ENCODE measurements around the gene ZNF474.
"Not testable (repeated sequence)": the region's sequence is repeated elsewhere in the genome, so short reads cannot be mapped to it uniquely, and the experiment has no call there.

ZNF474 gene

GRCh38 chr5:122129306-122129705, at the start of gene ZNF474:
Gene ZNF474 (plus strand): TSS chr5:122129546. CDS start chr5:122151991, 22,445 bp downstream.
- DNase-seq (ENCODE audit: low read depth, low spot score): peak; percentile 90

GRCh38 chr5:122081541-122081940, 47.8 kb upstream of the ZNF474 start:
- DNase-seq (ENCODE audit: low read depth, low spot score): no peak

- no peak for DNase-seq (ENCODE audit: low read depth, low spot score)
These were observed 45.8 kb upstream of the ZNF474 start for GRCh38 chr5:122083535-122083934.

GRCh38 chr5:122085041-122085440, 44.3 kb upstream of the ZNF474 start:
- no peak for DNase-seq (ENCODE audit: low read depth, low spot score)

- DNase-seq (ENCODE audit: low read depth, low spot score): no peak
These were observed 40.0 kb upstream of the ZNF474 start for GRCh38 chr5:122089096-122090013.

GRCh38 chr5:122091936-122092600, 37.3 kb upstream of the ZNF474 start:
- DNase-seq (ENCODE audit: low read depth, low spot score): no peak

- no peak for DNase-seq (ENCODE audit: low read depth, low spot score)
These were observed 35.7 kb upstream of the ZNF474 start for GRCh38 chr5:122093415-122094180.

- not testable (repeated sequence) for DNase-seq (ENCODE audit: low read depth, low spot score)
These were observed 35.1 kb upstream of the ZNF474 start for GRCh38 chr5:122094251-122094650.

- no peak for DNase-seq (ENCODE audit: low read depth, low spot score)
These were observed 34.2 kb upstream of the ZNF474 start for GRCh38 chr5:122095158-122095557.

- no peak for DNase-seq (ENCODE audit: low read depth, low spot score)
These were observed 32.0 kb upstream of the ZNF474 start for GRCh38 chr5:122097391-122097790.

GRCh38 chr5:122099060-122099790, 30.1 kb upstream of the ZNF474 start:
- DNase-seq (ENCODE audit: low read depth, low spot score): peak; percentile 7

- no peak for DNase-seq (ENCODE audit: low read depth, low spot score)
These were observed 27.6 kb upstream of the ZNF474 start for GRCh38 chr5:122101636-122102285.

- DNase-seq (ENCODE audit: low read depth, low spot score): no peak
These were observed 26.5 kb upstream of the ZNF474 start for GRCh38 chr5:122102825-122103224.

GRCh38 chr5:122105909-122106308, 23.4 kb upstream of the ZNF474 start:
- no peak for DNase-seq (ENCODE audit: low read depth, low spot score)

GRCh38 chr5:122107016-122107415, 22.3 kb upstream of the ZNF474 start:
- DNase-seq (ENCODE audit: low read depth, low spot score): no peak

GRCh38 chr5:122110987-122111386, 18.4 kb upstream of the ZNF474 start:
- DNase-seq (ENCODE audit: low read depth, low spot score): no peak

- no peak for DNase-seq (ENCODE audit: low read depth, low spot score)
These were observed 17.9 kb upstream of the ZNF474 start for GRCh38 chr5:122111460-122111859.

GRCh38 chr5:122112063-122112462, 17.3 kb upstream of the ZNF474 start:
- no peak for DNase-seq (ENCODE audit: low read depth, low spot score)

GRCh38 chr5:122112733-122113558, 16.4 kb upstream of the ZNF474 start:
- DNase-seq (ENCODE audit: low read depth, low spot score): no peak

- DNase-seq (ENCODE audit: low read depth, low spot score): no peak
These were observed 14.8 kb upstream of the ZNF474 start for GRCh38 chr5:122114501-122114900.
